WTC11 (cell line): ENCODE data around the gene GHRHR. TPM values are rescaled to one million over a fixed set of nuclear protein-coding genes. Genes with fewer than 3 reads are reported as not detected.

ENCODE experiments used
- ATAC-seq: fragments of 200-7000 bp; cut with Tn5 transposase; 2 replicates; pipeline ENCODE4 v1.10.0; 2021; ENCODE audit warnings: mild to moderate bottlenecking, moderate library complexity
- CTCF ChIA-PET: fragments of 300-600 bp; sonication (Branson Sonifier 250); formaldehyde crosslinking; loops from one replicate; lab custom pipeline; 2021; ENCODE audit warnings: antibody characterized with exemption; lab: Charles Lee
- POLR2A ChIA-PET: fragments of 350-600 bp; sonication (Branson Sonifier 250); formaldehyde crosslinking; loops from one replicate; lab custom pipeline; 2021; ENCODE audit warnings: antibody characterized with exemption; lab: Charles Lee
- DNase-seq: peaks from one replicate; pipeline ENCODE4 v3.0.0; 2021; ENCODE audit warnings: low spot score
- H3K27ac Mint-ChIP-seq: 2 replicates; pipeline ENCODE4 v1.8.0; 2021; ENCODE audit warnings: mixed read lengths
- H3K27me3 Mint-ChIP-seq: 2 replicates; pipeline ENCODE4 v1.8.0; 2021; ENCODE audit warnings: low read depth, mild to moderate bottlenecking, moderate library complexity, mixed read lengths
- H3K36me3 Mint-ChIP-seq: 2 replicates; pipeline ENCODE4 v1.8.0; 2021; ENCODE audit warnings: mixed read lengths
- H3K4me1 Mint-ChIP-seq: 2 replicates; pipeline ENCODE4 v1.8.0; 2022; ENCODE audit warnings: mixed read lengths
- H3K4me3 Mint-ChIP-seq: 2 replicates; pipeline ENCODE4 v1.8.0; 2021; ENCODE audit warnings: mild to moderate bottlenecking, moderate library complexity, mixed read lengths
- H3K9me3 Mint-ChIP-seq: 2 replicates; pipeline ENCODE4 v1.8.0; 2021; ENCODE audit warnings: mixed read lengths
- ATF6 ChIP-seq: sonication (generic); formaldehyde crosslinking; IDR thresholded peaks from 2 replicates; pipeline ENCODE4 v1.8.1; 2023; ENCODE audit warnings: mild to moderate bottlenecking, missing genetic modification reagents
- GABPB1 ChIP-seq: sonication (generic); formaldehyde crosslinking; IDR thresholded peaks from 2 replicates; pipeline ENCODE4 v1.8.1; 2023; ENCODE audit warnings: mild to moderate bottlenecking, missing genetic modification reagents
- HMGA2 ChIP-seq: fragments of 250-450 bp; sonication (Bioruptor Pico); IDR thresholded peaks from 2 replicates; pipeline ENCODE4 v1.4.0; 2021; ENCODE audit warnings: mild to moderate bottlenecking, moderate library complexity
- JUN ChIP-seq: sonication (generic); formaldehyde crosslinking; IDR thresholded peaks from 2 replicates; pipeline ENCODE4 v1.8.0; 2023; ENCODE audit warnings: mild to moderate bottlenecking, missing genetic modification reagents
- NFYB ChIP-seq: sonication (generic); formaldehyde crosslinking; conservative IDR thresholded peaks from 2 replicates; pipeline ENCODE4 v1.8.0; 2022; ENCODE audit warnings: low read depth, missing genetic modification reagents
- PRRX2 ChIP-seq: fragments of 250-450 bp; sonication (Bioruptor Pico); IDR thresholded peaks from 2 replicates; pipeline ENCODE4 v1.8.0; 2021; ENCODE audit warnings: mild to moderate bottlenecking
- RELA ChIP-seq: sonication (generic); formaldehyde crosslinking; IDR thresholded peaks from 2 replicates; pipeline ENCODE4 v1.8.1; 2022; ENCODE audit warnings: missing genetic modification reagents, mild to moderate bottlenecking, borderline replicate concordance
- RORB ChIP-seq: fragments of 250-450 bp; sonication (Bioruptor Pico); IDR thresholded peaks from 2 replicates; pipeline ENCODE4 v1.9.0; 2021; ENCODE audit warnings: mild to moderate bottlenecking
- ZNF263 ChIP-seq: sonication (generic); formaldehyde crosslinking; IDR thresholded peaks from 2 replicates; pipeline ENCODE4 v1.8.1; 2022; ENCODE audit warnings: low read depth, mild to moderate bottlenecking, moderate library complexity, missing genetic modification reagents
- ZNF671 ChIP-seq: fragments of 250-450 bp; sonication (Bioruptor Pico); IDR thresholded peaks from 2 replicates; pipeline ENCODE4 v1.8.0; 2021; ENCODE audit warnings: mild to moderate bottlenecking
- total RNA-seq: library from RNA; stranded (reverse); gene quantifications from 3 replicates; pipeline ENCODE4 v1.2.3, GENCODE V29; 2021
- TF ChIP-seq, protein P1 (sequence below): sonication (generic); formaldehyde crosslinking; IDR thresholded peaks from 2 replicates; pipeline ENCODE4 v1.8.1; 2023; ENCODE audit warnings: mild to moderate bottlenecking, missing genetic modification reagents
- TF ChIP-seq, protein P2 (sequence below): sonication (generic); formaldehyde crosslinking; IDR thresholded peaks from 2 replicates; pipeline ENCODE4 v1.8.0; 2022; ENCODE audit warnings: mild to moderate bottlenecking, missing genetic modification reagents
- TF ChIP-seq, protein P3 (sequence below): fragments of 250-450 bp; sonication (Bioruptor Pico); IDR thresholded peaks from 2 replicates; pipeline ENCODE4 v1.8.0; 2021; ENCODE audit warnings: mild to moderate bottlenecking
- TF ChIP-seq, protein P4 (sequence below): sonication (generic); formaldehyde crosslinking; conservative IDR thresholded peaks from 2 replicates; pipeline ENCODE4 v1.8.1; 2023; ENCODE audit warnings: mild to moderate bottlenecking, low read depth, missing genetic modification reagents, moderate library complexity

GHRHR gene
- total RNA-seq, 1 experiment from 2014 or later: 5.0 TPM

GRCh38 chr7:30921540-30922401 is 42.0 kb upstream of the GHRHR start:
- no peak for ATAC-seq
- TF ChIP-seq, protein P1, sequence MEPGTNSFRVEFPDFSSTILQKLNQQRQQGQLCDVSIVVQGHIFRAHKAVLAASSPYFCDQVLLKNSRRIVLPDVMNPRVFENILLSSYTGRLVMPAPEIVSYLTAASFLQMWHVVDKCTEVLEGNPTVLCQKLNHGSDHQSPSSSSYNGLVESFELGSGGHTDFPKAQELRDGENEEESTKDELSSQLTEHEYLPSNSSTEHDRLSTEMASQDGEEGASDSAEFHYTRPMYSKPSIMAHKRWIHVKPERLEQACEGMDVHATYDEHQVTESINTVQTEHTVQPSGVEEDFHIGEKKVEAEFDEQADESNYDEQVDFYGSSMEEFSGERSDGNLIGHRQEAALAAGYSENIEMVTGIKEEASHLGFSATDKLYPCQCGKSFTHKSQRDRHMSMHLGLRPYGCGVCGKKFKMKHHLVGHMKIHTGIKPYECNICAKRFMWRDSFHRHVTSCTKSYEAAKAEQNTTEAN (CRISPR knock-in tag): no peak
- TF ChIP-seq JUN (CRISPR knock-in tag): no peak
- no peak for TF ChIP-seq RELA
- TF ChIP-seq, protein P2, sequence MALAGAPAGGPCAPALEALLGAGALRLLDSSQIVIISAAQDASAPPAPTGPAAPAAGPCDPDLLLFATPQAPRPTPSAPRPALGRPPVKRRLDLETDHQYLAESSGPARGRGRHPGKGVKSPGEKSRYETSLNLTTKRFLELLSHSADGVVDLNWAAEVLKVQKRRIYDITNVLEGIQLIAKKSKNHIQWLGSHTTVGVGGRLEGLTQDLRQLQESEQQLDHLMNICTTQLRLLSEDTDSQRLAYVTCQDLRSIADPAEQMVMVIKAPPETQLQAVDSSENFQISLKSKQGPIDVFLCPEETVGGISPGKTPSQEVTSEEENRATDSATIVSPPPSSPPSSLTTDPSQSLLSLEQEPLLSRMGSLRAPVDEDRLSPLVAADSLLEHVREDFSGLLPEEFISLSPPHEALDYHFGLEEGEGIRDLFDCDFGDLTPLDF (CRISPR knock-in tag): no peak
- no peak for TF ChIP-seq ZNF263 (CRISPR knock-in tag)
- Mint-ChIP-seq H3K9me3 (peaks cover 2% of the 10 kb centered on the region; the same call in 1 of the 2 replicates), H3K4me1 (0 out of 2 replicates have a peak, but pooled peaks cover 2% of the 10 kb centered on the region), H3K27me3 (no peaks in the 10 kb centered on the region), H3K4me3 (no peak overlapping the region), H3K36me3 (no peaks in the 10 kb centered on the region), H3K27ac (no peak overlapping the region)
- DNase-seq: peak; percentile 5
- ChIA-PET CTCF (interaction anchor here (1.0 to 1.6 kb wide), 3 partner anchors 13 to 17 kb away, joined by 4 to 7 read pairs (median 4); no protein-coding TSS in a partner anchor), POLR2A (no interaction called here)

- POLR2A ChIA-PET: no interaction called here
- no peaks in the 10 kb centered on the region for H3K27me3 Mint-ChIP-seq
- CTCF ChIA-PET: interaction anchor here (1.1 to 1.7 kb wide), 3 partner anchors 14 to 61 kb away, joined by 4 to 7 read pairs (median 6); no protein-coding TSS in a partner anchor
- DNase-seq (peak; percentile 4), ATAC-seq (no peak)
- TF ChIP-seq JUN (CRISPR knock-in tag): no peak
- TF ChIP-seq GABPB1 (CRISPR knock-in tag): no peak
- TF ChIP-seq, protein P3, sequence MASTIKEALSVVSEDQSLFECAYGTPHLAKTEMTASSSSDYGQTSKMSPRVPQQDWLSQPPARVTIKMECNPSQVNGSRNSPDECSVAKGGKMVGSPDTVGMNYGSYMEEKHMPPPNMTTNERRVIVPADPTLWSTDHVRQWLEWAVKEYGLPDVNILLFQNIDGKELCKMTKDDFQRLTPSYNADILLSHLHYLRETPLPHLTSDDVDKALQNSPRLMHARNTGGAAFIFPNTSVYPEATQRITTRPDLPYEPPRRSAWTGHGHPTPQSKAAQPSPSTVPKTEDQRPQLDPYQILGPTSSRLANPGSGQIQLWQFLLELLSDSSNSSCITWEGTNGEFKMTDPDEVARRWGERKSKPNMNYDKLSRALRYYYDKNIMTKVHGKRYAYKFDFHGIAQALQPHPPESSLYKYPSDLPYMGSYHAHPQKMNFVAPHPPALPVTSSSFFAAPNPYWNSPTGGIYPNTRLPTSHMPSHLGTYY (CRISPR knock-in tag): no peak
- no peak for TF ChIP-seq HMGA2 (CRISPR knock-in tag)
- TF ChIP-seq NFYB (CRISPR knock-in tag): no peak
- TF ChIP-seq ZNF671 (CRISPR knock-in tag): no peak
- TF ChIP-seq, protein P4, sequence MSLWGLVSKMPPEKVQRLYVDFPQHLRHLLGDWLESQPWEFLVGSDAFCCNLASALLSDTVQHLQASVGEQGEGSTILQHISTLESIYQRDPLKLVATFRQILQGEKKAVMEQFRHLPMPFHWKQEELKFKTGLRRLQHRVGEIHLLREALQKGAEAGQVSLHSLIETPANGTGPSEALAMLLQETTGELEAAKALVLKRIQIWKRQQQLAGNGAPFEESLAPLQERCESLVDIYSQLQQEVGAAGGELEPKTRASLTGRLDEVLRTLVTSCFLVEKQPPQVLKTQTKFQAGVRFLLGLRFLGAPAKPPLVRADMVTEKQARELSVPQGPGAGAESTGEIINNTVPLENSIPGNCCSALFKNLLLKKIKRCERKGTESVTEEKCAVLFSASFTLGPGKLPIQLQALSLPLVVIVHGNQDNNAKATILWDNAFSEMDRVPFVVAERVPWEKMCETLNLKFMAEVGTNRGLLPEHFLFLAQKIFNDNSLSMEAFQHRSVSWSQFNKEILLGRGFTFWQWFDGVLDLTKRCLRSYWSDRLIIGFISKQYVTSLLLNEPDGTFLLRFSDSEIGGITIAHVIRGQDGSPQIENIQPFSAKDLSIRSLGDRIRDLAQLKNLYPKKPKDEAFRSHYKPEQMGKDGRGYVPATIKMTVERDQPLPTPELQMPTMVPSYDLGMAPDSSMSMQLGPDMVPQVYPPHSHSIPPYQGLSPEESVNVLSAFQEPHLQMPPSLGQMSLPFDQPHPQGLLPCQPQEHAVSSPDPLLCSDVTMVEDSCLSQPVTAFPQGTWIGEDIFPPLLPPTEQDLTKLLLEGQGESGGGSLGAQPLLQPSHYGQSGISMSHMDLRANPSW (CRISPR knock-in tag): no peak
- TF ChIP-seq PRRX2 (CRISPR knock-in tag): no peak
- no peak for TF ChIP-seq RORB (CRISPR knock-in tag)
- no peak for TF ChIP-seq ATF6 (CRISPR knock-in tag)
- H3K36me3 Mint-ChIP-seq: no peaks in the 10 kb centered on the region
- H3K9me3 Mint-ChIP-seq: peaks cover 8% of the 10 kb centered on the region
- H3K27ac Mint-ChIP-seq: no peak overlapping the region
- H3K4me1 Mint-ChIP-seq: no peaks in the 10 kb centered on the region
- no peak overlapping the region for H3K4me3 Mint-ChIP-seq
Measured at GRCh38 chr7:30922596-30922995, 41.2 kb upstream of the GHRHR start.
